GM19035 (cell line): ENCODE results near the gene ENO3.
"Not testable (repeated sequence)": the region's sequence is repeated elsewhere in the genome, so short reads cannot be mapped to it uniquely, and the experiment has no call there.

Experiments
- ATAC-seq: cut with Tn5 transposase; IDR thresholded peaks from one replicate; pipeline ENCODE4 v1.9.1; 2021; ENCODE audit not compliant: unreplicated experiment

ENO3 gene

DNA sequence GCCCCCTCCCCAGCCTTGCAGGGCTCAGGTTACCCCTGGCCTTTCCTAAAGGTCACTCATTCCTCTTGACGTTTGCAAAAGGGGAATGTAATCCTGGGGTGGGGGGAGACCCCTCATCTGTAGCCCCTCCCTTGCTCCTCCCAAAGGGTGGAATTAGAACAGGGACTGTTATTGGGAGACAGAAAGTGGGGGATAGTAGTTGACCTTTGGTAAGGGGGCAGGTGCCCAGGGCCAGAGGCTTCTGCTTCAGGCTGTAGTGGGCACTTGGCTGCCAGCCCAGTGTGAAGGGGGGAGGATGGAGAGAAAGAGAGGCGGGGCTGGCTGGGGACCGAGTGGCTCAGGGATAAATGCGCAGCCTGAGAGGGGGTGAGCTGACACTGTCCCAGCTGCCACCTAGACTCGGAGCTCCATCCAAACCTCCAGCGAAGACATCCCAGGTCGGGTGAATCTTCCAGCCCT is at the start of gene ENO3:
TSS of gene ENO3 (plus strand) at position 374 of the 459 bp plus-strand sequence. CDS start 711 bp downstream, outside the sequence.
- ATAC-seq, result no peak

- no peak for ATAC-seq
Observed at GRCh38 chr17:4901648-4902344, 49.1 kb upstream of the ENO3 start.

- no peak for ATAC-seq
Observed at GRCh38 chr17:4902540-4902939, 48.4 kb upstream of the ENO3 start.

DNA sequence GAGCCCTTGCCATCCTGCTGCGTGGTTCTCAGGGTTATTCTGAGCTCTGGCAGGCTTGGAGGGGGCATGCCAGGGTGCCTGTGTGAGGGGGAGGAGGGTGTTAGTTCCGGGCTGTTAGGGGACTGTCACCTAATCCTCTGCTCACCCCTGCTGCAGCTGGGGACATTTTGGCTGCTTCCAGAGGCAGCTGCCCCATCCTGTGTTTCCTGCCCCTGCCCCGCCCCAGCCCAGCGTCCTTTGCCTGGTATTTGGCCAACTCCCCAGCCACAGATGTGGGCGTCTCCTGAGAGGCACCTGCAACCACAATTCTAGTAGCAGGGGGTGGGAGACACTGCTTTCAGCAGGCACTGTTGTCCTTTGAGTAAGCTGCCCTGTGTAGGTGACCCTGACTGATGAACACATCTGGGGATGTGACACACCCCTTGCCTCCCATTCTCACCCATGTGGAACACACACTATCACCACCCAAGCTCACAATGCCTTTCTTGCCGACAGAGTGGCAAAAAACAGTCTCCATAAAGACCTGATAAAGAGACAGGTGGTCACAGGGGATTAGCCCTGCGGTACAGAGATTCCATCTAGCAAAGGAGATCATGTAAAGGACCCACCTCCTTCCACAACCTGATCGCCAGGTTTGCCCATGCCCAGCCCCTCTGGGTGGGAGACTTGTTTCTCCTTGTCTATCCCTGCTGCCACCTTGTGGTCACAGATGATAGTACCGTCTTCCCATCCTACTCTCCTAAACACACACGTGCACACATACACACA is 47.7 kb upstream of the ENO3 start, which contains the start of gene CHRNE:
TSS of gene CHRNE (minus strand) at position 48 of the 768 bp plus-strand sequence. CDS start at position 13, 35 bp downstream.
- no peak for ATAC-seq

DNA sequence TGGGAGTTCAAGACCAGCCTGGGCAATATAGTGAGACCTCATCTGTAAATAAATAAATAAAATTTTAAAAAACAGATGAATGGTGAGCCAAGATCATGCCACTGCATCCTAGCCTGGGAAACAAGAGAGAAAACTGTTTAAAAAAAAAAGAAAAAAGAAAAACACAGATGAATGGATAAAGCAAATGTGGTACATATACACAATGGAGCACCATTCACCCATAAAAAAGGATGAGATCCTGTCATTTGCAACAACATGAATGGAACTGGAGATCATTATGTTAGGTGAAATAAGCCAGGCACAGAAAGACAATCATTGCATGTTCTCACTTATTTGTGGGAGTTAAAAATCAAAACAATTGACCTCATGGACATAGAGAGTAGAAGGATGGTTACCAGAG is 44.3 kb upstream of the ENO3 start:
- not testable (repeated sequence) for ATAC-seq

- ATAC-seq, result no peak
Observed at GRCh38 chr17:4908301-4908700, 42.6 kb upstream of the ENO3 start.

GRCh38 chr17:4908711-4909496 is 42.0 kb upstream of the ENO3 start:
- ATAC-seq, result no peak

DNA sequence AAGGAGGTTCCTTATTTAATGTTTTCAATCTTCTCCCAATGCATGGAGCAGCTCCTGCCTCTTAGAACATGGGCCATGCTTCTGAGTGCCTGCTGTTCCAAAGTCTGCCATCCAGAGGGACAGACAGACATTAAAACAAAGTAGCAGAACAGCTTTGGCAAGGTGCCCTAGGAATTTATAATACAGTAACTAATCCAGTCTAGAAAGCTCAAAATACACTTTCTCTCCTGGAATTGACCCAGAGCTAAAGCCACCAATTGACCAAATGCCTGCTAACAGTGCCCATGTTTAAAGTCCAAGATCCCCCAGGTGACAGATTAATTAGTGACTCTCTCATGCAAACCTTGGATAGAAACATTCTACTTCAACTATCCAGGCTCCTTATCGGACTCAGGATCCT is 36.9 kb upstream of the ENO3 start:
- no peak for ATAC-seq

DNA sequence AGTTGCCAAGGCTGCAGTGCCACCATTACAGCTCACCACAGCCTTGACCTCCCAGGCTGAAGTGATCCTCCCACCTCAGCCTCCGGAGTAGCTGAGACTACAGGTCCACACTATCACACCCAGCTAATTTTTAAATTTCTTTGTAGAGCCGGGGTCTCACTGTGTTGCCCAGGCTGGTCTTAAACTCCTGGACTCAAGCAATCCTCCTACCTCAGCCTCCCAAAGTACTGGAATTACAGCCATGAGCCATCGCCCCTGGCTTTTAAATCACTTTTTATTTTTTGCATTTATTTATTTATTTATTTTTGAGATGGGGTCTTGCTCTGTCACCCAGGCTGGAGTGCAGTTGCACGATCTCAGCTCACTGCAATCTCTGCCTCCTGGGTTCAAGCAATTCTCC is 36.4 kb upstream of the ENO3 start:
- ATAC-seq, result not testable (repeated sequence)

DNA sequence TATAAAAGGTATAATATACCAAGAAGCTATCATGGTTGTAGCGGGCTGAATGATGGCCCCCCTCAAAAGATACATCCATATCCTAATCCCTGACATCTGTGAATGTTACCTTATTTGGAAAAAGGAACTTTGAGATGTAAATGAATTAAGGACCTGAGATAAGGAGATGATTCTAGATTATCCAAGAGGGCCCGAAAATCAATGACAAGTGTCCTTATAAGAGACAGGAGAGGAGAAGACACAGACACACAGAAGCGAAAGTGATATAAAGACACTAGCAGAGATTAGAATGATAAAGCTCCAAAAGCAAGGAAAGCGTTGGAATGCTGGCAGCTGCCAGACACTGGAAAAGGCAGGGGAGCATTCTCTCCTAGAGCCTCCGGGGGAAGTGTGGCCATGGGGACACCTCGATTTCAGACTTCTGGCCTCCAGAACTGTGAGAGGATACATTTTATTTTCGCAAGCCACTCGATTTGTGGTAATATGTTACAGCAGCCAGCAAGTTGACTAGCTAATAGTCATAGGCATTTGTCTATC is 31.3 kb upstream of the ENO3 start:
- ATAC-seq, result no peak

DNA sequence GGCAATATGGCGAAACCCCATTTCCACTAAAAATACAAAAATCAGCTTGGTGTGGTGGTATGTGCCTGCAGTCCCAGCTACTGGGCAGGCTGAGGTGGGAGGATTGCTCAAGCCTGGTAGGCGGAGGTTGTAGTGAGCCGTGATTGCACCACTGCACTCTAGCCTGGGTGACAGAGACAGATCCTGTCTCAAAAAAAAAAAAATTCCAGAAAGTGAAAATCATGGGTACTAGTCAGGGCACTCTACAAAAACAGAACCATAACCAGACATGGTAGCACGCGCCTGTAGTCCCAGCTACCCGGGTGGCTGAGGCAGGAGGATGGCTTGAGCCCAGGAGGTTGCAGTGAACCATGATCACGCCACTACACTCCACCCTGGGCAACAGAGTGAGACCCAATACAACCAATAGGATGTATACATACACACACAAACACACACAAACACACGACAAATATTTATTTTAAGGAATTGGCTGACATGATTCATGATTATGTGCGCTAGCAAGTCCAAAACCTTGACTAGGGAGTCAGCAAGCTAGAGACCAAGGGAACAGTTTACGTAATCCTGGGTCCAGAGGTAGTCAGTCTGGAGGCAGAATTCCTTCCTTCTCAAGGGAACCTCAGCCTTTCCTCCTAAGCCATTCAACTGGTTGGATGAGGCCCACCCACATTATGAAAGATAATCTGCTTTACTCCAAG is 30.4 kb upstream of the ENO3 start:
- ATAC-seq, result no peak

- ATAC-seq, result no peak
Observed at GRCh38 chr17:4921320-4921719, 29.6 kb upstream of the ENO3 start.

- not testable (repeated sequence) for ATAC-seq
Observed at GRCh38 chr17:4926577-4927335, 24.2 kb upstream of the ENO3 start.

GRCh38 chr17:4928881-4929280 is 22.0 kb upstream of the ENO3 start:
- no peak for ATAC-seq

DNA sequence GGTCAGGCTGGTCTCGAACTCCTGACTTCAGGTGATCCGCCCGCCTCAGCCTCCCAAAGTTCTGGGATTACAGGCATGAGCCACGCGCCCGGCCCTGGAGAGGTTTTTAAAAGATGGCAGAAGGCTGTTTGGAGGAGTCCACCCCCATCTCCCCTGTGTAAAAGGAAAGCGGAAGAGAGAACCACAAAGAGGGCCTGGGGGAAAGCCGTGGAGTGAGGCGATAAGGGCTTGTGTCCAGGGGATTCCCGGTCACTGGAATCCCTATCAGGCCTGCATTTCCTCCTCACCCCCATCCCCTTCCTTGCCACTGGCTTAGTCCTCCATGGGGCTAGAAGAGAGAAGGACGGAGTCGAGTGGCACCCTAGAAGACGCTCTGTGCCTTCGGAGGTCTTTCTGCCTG is 19.0 kb upstream of the ENO3 start, which contains the start of gene GP1BA:
TSS of gene GP1BA (plus strand) at position 315 of the 400 bp plus-strand sequence. CDS start 328 bp downstream, outside the sequence.
- no peak for ATAC-seq

GRCh38 chr17:4932756-4933155 is 18.2 kb upstream of the ENO3 start:
- ATAC-seq, result no peak

GRCh38 chr17:4933646-4934045 is 17.3 kb upstream of the ENO3 start:
- ATAC-seq, result no peak

GRCh38 chr17:4934173-4934979 is 16.5 kb upstream of the ENO3 start:
- no peak for ATAC-seq

- no peak for ATAC-seq
Observed at GRCh38 chr17:4935650-4936049, 15.3 kb upstream of the ENO3 start.
